Epidermal melanocyte (primary cell): Measurements from ENCODE around the gene NLRC3.

ENCODE experiments used
- DNase-seq: peaks from one replicate; pipeline ENCODE4 v3.0.0; 2011; ENCODE audit warnings: low spot score; ENCODE audit not compliant: insufficient read length

Gene NLRC3

DNA sequence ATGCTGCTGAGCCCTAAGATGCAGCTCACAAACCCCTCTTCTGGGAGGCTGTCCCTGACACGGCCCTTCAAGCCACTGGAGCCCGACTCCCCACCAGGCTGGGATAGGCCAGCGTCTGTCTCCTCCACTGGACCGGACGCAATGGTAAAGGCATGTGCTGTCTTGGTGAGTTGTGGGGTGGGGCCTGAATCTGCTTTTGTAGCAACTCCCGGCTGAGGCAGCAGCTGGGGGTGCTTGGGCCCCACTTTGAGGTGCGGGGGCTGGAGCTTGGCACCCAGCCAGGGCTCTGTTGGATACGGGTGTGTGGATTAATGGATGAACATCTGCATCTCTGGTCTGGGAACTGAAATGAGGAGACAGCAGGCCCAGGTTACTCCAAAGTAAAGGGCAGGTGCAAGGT lies 3.5 kb upstream of the NLRC3 start:
- no peak for DNase-seq

DNA sequence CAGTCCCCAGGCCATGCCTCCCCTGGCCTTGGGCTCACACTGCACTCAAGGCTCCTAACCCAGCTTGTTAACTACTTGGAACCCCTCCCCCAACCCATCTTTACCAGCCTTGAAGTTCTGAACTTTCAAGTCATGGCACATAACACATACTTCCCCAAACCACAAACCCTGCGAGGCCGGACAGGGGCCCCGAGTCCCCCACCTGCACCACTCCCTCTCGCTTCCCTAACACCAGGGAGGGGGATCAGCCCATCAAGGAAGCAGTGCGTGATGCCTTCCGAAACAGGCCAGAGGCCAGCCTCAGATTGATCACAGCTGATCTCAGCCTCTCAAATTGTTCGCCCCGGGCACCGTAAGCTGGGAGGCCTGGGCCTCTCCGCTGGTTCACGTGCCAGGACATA lies 3.0 kb upstream of the NLRC3 start:
- no peak for DNase-seq

DNA sequence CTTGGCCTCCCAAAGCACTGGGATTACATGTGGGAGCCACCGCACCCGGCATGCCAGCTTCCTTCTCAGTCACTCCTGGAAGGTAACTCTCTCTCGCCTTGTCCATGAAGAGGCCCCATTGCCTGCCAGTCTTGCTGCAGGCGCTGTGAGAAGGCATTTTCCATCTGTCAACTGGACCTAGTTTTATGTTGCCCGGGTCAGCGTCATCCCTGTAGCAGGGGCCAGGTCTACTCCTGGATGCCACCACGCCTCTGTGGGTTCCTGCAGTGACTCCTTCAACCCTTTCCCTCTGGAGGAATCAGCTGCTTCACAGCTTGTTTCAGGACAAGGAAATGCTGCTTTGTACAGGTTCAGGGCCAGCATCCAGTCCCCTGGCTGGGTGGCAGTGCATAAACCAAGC lies 2.6 kb upstream of the NLRC3 start:
- DNase-seq: no peak

DNA sequence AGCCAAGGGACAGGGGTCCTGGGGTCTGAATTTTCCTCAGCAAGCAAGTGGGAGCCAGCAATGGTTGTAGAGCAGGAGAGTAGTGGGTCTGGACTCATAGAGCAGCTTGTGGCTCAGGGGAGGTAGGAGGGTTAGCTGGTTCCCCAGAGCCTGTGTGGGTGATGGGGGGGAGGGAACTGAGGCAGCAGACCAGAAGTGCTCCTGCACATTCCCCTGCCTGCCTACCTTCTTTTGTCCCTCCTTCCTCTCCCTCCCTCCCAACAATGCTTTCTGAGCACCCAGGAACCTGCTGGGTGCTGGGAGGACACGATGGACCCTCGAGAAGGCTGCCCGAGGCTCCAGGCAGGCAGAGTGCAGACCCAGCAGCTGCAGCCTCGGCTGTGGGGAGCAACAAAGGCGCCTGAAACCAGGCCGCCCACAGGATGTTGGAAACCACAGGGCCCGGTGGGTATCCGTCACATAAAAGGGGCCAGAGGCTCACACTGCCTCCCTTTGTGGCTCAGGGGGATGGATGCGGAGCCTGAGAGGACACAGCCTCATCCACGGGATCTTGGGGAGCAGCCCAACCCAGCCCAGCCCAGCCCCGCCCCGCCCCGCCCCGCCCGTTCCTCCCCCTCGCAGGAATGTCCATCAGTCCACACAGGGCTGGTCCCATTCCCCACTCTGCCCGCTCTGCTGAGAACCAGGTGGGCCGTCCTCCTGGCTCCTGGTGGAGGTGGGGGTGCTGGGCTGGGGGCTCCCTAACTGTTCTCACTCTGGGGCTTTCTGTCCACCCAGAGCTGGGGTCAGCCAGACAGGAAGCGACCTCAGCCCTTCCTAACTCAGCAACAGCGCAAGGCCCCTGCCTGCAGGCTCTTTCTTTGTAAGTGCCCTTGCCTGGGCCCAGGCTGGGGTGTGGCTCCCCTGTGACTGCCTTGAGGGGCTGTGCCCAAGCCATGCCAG lies 1.7 kb upstream of the NLRC3 start:
- DNase-seq: peak; percentile 56

DNA sequence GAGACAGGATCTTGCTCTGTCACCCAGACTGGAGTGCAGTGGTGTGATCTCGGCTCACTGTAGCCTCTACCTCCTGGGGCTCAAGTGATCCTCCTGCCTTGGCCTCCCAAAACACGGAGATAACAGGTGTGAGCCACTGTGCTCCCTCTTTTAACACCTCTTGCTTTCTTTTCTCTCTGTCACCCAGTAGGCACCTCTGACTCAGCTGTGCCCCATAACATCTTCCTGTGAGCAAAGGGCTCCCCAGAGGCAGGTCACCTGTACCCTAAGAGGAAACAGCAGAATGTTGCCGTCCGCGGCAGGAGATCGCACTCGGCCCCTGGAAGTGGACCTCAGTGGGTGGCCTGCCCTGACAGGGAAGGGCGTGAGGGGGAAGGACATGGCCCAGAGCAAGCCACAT lies 918 bp upstream of the NLRC3 start:
- no peak for DNase-seq

DNA sequence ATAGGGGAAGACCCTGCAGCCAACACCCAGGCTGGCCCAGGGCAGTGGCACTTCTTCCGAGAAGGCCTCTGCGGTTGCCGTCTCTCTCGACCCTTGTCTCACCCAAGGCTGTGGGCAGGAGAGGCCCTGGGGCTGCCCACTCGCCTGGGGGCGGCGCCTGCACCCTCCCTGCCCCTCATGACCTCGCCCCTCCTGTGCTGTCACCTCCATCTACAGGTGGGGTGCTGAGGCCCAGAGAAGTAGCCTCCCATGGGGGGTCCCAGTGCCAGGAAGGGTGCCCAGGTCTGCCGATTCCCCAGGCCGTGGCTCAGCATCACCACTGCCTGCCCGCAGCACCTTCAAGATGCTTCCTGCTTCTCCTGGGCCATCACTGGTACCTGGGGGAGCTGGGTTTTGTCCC lies 992 bp downstream of the NLRC3 start:
- DNase-seq: no peak

DNA sequence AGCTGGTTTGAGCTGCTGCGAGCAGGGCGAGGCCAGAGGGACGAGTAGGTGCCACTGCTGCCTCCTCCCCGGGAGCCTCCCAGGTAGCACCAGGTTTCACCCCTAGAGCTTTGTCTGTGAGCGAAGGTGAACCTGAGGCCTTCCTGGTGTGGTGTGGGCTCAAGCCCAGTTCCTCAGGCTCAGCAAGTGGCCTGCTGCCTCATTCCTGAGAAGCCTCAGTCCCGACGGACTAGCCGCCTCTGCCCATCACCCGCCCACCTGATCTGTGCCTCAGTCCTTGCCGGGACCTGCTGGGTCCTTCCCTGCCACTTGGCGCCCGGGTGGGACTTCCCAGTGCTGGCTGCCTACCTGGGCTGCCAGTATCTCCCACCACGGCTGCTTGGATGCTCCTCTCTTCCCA lies 1.7 kb downstream of the NLRC3 start:
- no peak for DNase-seq

DNA sequence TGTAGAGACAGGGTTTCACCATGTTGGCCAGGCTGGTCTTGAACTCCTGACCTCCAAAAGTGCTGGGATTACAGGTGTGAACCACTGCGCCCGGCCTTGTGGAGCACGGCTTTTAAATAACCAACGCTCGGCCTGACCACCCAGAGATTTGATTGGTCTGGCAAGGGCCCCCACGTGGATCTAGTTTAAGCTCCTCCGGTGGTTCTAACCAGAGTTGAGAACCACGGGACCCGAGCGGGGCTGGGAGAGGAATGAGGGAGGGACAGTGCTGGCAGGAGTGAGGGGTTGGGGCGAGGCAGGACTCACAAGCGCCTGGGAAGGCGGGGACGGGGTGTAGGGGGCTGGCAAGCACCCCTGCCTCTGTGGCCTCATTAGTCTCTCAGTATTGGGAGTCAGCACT lies 3.0 kb downstream of the NLRC3 start:
- no peak for DNase-seq

DNA sequence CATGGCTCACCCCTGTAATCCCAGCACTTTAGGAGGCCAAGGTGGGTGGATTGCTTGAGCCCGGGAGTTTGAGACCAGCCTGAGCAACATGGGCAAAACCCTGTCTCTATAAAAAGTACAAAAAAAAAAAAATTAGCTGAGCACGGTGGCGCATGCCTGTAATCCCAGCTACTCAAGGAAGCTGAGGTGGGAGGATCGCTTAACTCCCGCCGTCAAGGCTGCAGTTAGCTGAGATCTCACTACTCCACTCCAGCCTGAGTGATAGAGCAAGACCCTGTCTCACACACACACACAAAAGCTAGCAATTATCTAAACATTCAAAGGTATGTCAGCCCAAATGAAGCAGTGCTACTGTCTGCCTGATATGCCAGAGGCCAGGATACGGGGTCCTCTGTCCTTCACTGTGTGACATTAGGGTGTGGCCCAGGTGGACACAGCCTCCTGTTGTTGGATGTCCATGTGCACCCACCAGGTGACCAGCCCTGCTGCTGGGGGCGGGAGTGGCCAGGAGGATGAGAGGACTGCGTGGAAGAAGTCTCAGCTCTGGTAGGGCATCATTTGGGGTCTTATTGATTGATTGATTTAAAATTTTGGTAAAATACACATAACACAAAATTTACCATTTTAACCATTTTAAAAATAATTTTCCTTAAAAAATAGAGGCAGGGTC lies 3.9 kb downstream of the NLRC3 start:
- no peak for DNase-seq

DNA sequence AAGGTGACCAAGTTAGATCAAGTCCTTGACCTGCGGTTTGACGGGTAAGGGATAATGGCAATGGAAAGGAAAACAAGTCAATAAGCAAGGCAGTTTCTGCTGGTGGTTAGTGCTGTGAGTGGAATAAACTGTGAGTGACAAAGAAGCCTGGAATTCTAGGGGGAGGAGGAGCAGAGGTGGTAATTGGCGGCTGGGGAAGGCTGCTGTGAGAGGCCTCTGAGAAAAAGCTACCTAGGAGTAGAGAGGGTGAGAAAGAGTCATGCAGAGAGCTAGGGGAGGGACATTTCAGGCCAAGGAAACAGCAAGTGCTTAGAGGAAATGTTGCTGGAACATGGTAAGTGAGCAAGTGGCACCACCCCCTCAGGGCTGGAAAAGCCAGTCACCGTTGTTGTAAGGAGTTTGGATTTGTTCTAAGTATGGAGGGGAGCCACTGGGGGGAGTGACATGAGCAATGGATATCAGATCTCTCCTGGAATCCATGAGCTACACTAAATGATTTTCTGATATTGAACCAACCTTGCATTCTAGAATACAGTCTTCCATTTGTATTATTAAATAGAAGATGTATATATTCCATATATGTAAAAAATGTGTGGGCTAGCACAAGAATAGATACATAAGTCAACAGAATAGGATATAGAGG lies 6.7 kb downstream of the NLRC3 start:
- DNase-seq: no peak

DNA sequence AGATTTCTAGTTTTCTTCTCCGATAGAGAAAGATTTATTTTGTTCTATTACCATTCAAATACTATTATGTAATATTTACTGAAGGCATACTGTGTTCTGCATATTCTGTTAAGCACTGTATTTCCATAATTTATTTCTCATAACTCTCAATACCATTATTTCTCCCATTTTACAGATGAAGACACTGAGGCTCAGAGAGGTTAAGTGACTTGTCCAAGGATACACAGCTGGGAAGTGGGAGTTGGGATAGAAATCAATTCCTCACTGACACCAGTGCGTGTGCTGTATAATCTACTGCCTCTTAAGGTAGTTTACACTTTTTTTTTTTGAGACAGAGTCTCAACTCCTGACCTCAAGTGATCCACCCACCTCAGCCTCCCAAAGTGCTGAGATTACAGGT lies 7.4 kb downstream of the NLRC3 start:
- DNase-seq: no peak

DNA sequence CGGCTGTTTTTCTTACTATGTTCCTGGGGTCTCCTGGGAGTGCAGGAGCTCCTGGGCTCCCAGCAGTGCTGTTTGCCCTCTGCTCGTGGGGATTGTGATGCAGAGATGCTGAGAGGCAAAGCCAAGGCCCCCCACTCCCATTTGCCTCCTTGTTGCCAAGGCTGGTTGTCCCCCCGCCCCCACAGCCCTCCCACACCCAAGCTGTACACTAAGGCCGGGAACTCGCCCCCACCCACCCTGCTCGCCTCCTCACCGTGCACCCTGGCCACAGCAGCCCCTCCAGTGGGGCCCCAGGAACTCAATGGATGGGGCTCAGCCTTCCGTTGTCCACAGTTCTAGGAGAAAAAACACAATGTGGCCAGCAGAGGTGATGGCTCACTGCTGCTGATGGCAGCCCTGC lies 10.2 kb downstream of the NLRC3 start:
- DNase-seq: no peak

DNA sequence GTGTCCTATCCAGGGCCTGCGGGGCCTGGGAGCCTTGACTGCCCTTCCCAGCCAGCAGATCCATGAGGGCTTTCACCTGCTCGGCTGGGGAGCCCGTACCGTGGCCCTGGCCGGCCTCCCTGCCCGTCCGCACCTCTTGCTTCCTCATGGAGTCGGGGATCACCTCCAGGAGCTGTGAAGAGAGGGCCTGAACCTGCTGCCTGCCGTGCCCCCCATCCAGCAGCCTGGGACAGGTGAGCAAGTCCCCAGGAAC lies 12.4 kb downstream of the NLRC3 start:
- no peak for DNase-seq

DNA sequence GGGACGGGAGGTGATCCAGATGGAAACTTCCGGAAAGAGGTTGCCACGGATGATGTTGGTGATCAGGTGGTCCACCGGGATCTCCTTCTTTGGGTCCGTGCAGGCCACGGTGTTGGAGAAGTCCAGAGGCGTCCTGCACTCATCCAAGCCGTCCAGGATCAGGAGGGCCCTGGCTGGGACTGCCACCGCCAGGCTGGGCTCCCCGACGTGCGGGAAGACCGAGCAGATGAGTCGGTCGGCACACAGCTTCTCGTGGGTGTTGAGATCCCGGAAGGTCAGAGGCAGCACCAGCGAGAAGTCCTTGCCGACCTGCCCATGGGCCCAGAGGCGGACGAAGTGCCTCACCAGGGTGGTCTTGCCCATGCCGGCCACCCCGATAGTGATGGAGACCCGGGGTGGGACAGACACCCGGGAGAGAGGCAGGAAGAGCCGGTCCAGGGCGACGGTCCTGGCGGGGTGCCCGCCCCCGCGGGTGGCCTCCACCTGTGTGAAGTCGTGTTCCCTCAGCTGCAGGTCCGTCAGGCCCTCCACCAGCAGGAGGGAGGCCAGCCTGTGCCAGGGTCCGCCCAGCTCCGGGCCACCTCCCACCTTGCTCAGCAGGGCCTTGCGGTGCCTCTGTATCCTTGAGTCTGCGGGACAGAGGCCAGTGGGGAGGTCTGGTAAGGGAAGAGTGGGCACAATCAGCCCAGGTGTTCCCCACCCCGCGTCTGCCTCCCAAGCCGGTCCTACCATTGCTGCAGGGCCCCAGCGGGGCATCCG lies 12.9 kb downstream of the NLRC3 start:
- no peak for DNase-seq

DNA sequence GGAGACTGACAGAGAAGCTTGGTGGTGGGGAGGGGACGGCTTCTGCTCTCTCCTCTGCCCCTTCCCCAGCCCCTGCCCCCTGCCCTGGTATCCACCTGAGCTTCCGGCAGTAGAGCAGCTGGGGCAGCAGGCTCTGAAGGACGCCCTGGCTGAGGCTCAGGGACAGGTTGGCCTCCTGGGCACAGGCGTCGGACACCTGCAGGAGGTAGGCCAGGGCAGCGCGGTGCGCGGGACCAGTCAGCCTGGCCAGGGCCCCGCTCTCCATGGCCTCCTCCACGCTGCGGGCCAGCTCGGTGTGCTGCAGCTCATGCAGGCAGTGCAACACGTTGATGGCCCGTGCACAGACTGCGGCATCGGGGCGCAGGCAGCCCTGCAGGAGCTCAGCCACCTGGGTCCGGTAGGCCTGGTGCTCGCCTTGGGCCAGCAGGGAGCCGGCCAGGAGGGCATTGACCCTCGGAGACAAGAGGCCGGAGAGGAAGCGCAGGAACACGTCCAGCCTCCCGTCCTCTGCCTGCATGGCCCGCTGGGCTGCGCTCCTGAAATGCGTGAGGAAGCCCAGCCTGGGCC lies 14.2 kb downstream of the NLRC3 start:
- no peak for DNase-seq

DNA sequence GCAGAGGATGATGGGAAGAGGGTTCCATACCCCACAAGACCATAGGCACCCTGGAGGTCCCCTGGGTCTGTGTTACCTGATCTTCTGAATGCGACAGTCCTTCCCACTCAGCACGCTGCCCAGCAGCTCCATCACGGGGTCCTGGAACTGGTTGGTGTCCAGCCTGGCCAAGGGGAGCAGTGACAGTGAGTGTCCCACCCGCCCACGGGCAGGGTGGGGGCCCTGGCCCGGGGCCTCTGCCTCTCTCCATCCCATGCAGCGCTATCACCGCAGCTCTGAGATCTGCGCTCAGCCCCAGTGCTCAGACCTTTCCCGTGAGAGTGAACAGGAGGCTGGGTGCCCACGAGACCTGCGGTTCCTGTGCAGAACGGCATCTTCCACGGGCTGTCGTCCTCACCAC lies 15.6 kb downstream of the NLRC3 start:
- no peak for DNase-seq

DNA sequence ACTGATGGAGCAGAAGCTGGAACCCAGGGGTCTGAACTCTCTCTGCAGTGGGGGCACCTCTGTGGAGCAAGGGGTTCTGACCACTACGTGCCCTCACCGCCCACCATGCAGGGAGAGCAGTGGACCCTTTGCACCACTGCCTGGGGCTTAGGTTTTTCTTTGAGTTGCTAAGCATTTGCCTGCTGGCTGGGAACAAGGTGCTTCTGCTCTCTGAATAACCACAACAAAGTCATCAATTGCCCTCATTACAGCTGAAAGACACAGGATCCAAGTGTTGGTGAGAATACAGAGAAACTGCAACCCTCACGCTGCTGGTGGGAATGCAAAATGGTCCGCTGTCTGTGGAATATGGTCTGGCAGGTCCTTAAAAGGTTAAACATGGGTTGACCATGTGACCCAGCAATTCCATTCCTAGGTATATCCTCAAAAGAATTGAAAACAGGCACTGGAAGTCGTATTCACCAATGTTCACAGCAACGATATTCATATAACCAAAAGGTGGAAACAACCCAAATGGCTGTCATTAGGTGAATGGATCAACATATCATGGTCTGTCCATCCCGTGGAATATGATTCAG lies 22.8 kb downstream of the NLRC3 start:
- DNase-seq: no peak

DNA sequence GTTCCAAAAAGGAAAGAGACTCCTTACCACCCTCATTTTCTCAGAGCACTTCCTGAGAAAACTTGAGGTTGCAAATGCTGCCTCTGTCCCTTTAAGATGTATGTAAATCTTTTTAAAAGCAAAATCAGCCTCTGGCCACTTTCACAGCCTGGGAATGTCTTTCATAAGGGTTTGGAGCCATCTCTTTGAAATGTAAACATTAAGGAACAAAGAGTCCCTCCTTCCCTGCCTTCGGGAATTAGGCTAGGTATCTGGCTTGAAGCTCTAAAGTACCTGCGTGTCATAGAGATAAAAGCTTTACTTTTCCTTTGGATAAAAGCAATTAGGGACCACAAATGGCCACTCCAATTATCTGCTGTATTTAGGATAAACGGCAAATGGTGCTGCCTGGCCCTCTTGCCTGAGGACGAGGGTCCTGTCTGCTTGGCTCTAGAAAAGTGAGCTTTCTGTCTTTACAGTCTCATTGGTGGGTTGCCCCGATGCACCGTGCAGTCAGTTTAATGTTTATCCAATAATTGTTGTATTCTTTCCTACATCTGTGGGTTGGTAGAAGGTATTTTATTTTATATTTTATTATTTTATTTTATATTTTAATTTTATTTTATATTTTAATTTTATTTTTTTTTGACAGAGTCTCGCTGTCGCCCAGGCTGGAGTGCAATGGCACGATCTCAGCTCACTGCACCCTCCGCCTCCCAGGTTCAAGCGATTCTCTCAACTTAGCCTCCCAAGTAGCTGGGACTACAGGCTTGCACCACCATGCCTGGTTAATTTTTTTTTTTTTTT lies 23.9 kb downstream of the NLRC3 start:
- no peak for DNase-seq

DNA sequence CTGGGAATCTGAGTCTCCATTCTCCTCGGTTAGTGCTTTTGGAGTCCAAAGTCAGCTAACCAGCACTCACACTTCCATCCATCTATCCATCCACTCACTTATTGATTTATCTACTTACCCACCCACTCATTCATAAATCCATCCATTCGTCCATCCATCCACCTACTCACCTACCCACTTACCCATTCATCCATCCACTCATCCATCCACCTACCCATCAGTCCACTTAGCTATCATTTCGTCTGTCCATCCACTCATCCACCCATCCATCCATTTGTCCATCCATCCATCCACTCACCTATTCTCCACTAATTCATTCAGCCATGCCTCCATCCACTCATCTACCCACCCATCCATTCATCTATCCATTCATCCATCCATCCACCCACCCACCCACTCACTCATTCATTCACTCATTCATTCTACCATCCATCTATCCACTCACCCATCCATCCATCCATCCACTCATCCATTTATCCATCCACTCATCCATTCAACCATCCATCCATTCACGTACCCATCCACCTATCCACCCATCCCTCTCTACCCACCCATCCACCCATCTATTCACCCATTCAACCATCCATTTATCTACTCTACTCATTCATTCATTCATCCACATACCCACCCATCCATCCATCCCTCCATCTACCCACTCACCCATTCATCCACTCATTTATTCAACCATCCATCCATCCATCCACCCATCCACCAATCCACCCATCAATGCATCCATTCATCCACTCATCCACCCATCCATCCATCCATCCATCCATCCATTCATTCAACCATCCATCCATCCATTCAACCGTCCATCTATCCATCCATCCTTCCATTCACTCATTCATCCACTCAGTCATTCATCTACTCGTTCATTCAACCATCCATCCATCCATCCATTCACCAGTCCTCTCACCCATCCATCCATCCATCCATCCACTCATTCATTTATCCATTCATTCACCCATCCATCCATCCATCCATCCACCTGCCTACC lies 26.1 kb downstream of the NLRC3 start:
- DNase-seq: no peak
